GM12878 (cell line): Measurements from ENCODE around the gene USP11. TPM values are rescaled to one million over a fixed set of nuclear protein-coding genes. Genes with fewer than 3 reads are reported as not detected.

Experiments used
- ATAC-seq: fragments of 200-7000 bp; cut with Tn5 transposase; 3 replicates; pipeline ENCODE4 v1.9.1; 2020; ENCODE audit warnings: mild to moderate bottlenecking, moderate library complexity
- BruUV-seq: library from RNA; stranded (reverse); fragments of 400-500 nt; replicated peaks from 2 replicates; lab custom pipeline; 2021; lab: Mats Ljungman, UMichigan
- CTCF ChIA-PET: fragments of 300-600 bp; sonication (Branson Sonifier 250); formaldehyde crosslinking; extraction: SDS; loops from one replicate; lab custom pipeline; 2021; ENCODE audit warnings: inconsistent platforms; lab: Yijun Ruan, JAX
- POLR2A ChIA-PET: fragments of 350-600 bp; formaldehyde crosslinking; extraction: SDS; loops from one replicate; lab custom pipeline; 2021; ENCODE audit warnings: inconsistent platforms; lab: Charles Lee
- RAD21 ChIA-PET: fragments of 300-600 bp; sonication (Branson Sonifier 250); formaldehyde crosslinking; loops from one replicate; lab custom pipeline; 2023; ENCODE audit warnings: antibody characterized with exemption; ENCODE audit not compliant: unreplicated experiment; lab: Charles Lee
- SMC1A ChIA-PET: fragments of 300-600 bp; sonication (Branson Sonifier 250); formaldehyde crosslinking; loops from one replicate; lab custom pipeline; 2023; ENCODE audit not compliant: unreplicated experiment, uncharacterized antibody; lab: Charles Lee
- DNase-seq: peaks from one replicate; pipeline ENCODE4 v3.0.0-alpha.2; 2011; ENCODE audit warnings: low read depth, low spot score
- FAIRE-seq: peaks from 3 replicates; lab custom pipeline; 2011; peaks lifted over from hg19 to GRCh38; lab: Jason Lieb, UNC
- H2AFZ ChIP-seq: 2 replicates; pipeline ENCODE4 v1.6.0; 2011; ENCODE audit warnings: low read depth, low read length, control low read depth; ENCODE audit not compliant: control insufficient read depth
- H3K27ac ChIP-seq: 2 replicates; pipeline ENCODE4 v1.5.1; 2011; ENCODE audit warnings: control low read depth; ENCODE audit not compliant: control insufficient read depth, insufficient read depth
- H3K27me3 ChIP-seq, 2 experiments: replicated peaks in 1 of 2; 2 replicates each; pipeline versions ENCODE4 v1.6.0 to v1.6.1; 2011; ENCODE audit warnings: low read length in 1 of 2; ENCODE audit not compliant: control insufficient read depth in 2 of 2, insufficient read depth in 2 of 2
- H3K36me3 ChIP-seq, 2 experiments: 2 replicates each; pipeline ENCODE4 v1.5.1; 2011; ENCODE audit warnings: low read length in 1 of 2; ENCODE audit not compliant: control insufficient read depth in 2 of 2, insufficient read depth in 2 of 2
- H3K4me1 ChIP-seq: 2 replicates; pipeline ENCODE4 v1.6.1; 2011; ENCODE audit warnings: mild to moderate bottlenecking, low read length, moderate library complexity, mixed read lengths; ENCODE audit not compliant: control insufficient read depth, insufficient read depth
- H3K4me2 ChIP-seq: 2 replicates; pipeline ENCODE4 v1.6.0; 2011; ENCODE audit warnings: control low read depth; ENCODE audit not compliant: control insufficient read depth, insufficient read depth
- H3K4me3 ChIP-seq: fragments of 200-600 bp; sonication (generic); 2 replicates; pipeline ENCODE4 v1.5.1; 2016
- H3K79me2 ChIP-seq: 2 replicates; pipeline ENCODE4 v1.6.0; 2011; ENCODE audit warnings: low read length; ENCODE audit not compliant: control insufficient read depth, insufficient read depth
- H3K9ac ChIP-seq: 2 replicates; pipeline ENCODE4 v1.8.0; 2011; ENCODE audit warnings: low read length, control low read depth, mixed read lengths; ENCODE audit not compliant: control insufficient read depth, insufficient read depth
- H3K9me3 ChIP-seq: replicated peaks from 3 replicates; pipeline ENCODE4 v1.5.1; 2011; ENCODE audit warnings: mild to moderate bottlenecking, low read length; ENCODE audit not compliant: control insufficient read depth, insufficient read depth
- H4K20me1 ChIP-seq: 2 replicates; pipeline ENCODE4 v1.6.0; 2011; ENCODE audit not compliant: control insufficient read depth, insufficient read depth
- CHD1 ChIP-seq: IDR thresholded peaks from 2 replicates; pipeline ENCODE4 v1.6.1; 2012; ENCODE audit warnings: low read depth, low read length, improper control_type of control experiment
- CHD2 ChIP-seq: IDR thresholded peaks from 2 replicates; pipeline ENCODE4 v1.6.1; 2011; ENCODE audit warnings: low read depth, low read length, improper control_type of control experiment, borderline replicate concordance
- EGR1 ChIP-seq, 2 experiments: IDR thresholded peaks; 1 replicate in 1 of 2; 2 replicates in 1 of 2; pipeline ENCODE4 v1.6.1; 2011 to 2012; ENCODE audit warnings: low read depth in 2 of 2, low read length in 2 of 2, borderline replicate concordance in 1 of 2, mild to moderate bottlenecking in 1 of 2, moderate library complexity in 1 of 2
- HDAC2 ChIP-seq: fragments of 200-600 bp; sonication (generic); IDR thresholded peaks from 2 replicates; pipeline ENCODE4 v1.6.1; 2017
- NR2F1 ChIP-seq: fragments of 450-650 bp; conservative IDR thresholded peaks from 2 replicates; pipeline ENCODE4 v1.6.1; 2017; ENCODE audit warnings: mild to moderate bottlenecking
- PML ChIP-seq: IDR thresholded peaks from 2 replicates; pipeline ENCODE4 v1.6.1; 2012; ENCODE audit warnings: low read length, inconsistent platforms
- RUNX3 ChIP-seq: IDR thresholded peaks from 2 replicates; pipeline ENCODE4 v1.6.1; 2012; ENCODE audit warnings: low read length, inconsistent platforms
- SRF ChIP-seq, 2 experiments: IDR thresholded peaks; 2 replicates each; pipeline ENCODE4 v1.6.1; 2011; ENCODE audit warnings: low read depth in 2 of 2, low read length in 2 of 2, mild to moderate bottlenecking in 1 of 2, moderate library complexity in 1 of 2
- SUPT20H ChIP-seq: IDR thresholded peaks from 2 replicates; pipeline ENCODE4 v1.6.1; 2011; ENCODE audit warnings: low read depth, mild to moderate bottlenecking, low read length, moderate library complexity, borderline replicate concordance; ENCODE audit not compliant: control insufficient read depth
- WGBS: methylation state at CpG from one replicate; pipeline ENCODE4 v1.1.6; 2016; ENCODE audit warnings: low lambda C conversion rate; ENCODE audit not compliant: insufficient replicate concordance, insufficient coverage; ENCODE audit errors: missing lambda C conversion rate; 5-methylcytosine and 5-hydroxymethylcytosine counted together
- in situ Hi-C: fragments of 300-500 bp; cut with MboI; formaldehyde crosslinking; loops from 9 replicates; pipeline ENCODE4 v1.14.3; 2018; ENCODE audit warnings: mixed read lengths
- intact Hi-C: fragments of 100-400 bp; cut with micrococcal nuclease; formaldehyde crosslinking; loops from one replicate; pipeline ENCODE4 v1.14.2; 2022; ENCODE audit not compliant: unreplicated experiment
- polyA plus RNA-seq, 11 experiments: library from polyadenylated mRNA; depleted of rRNA in 4 of 11; unstranded in 6 of 11; stranded (reverse) in 5 of 11; fragments of >200 nt; fragmentation: Nextera tagmentation in 4 of 11; fragmentation: Illumina TruSeq in 1 of 11; extraction: Ambion mirVana in 4 of 11; extraction: Trizol in 1 of 11; gene quantifications; 1 replicate in 1 of 11; 2 replicates in 10 of 11; pipeline versions ENCODE4 v1.2.1 to v1.2.3, GENCODE V29; 2011 to 2016; ENCODE audit warnings: inconsistent platforms in 2 of 11, missing spikeins in 2 of 11, low read depth in 1 of 11
- total RNA-seq, 4 experiments: library from RNA; depleted of rRNA in 3 of 4; stranded (reverse); fragments of >200 nt in 3 of 4; fragmentation: Illumina TruSeq in 1 of 4; extraction: Trizol in 1 of 4; gene quantifications; 2 replicates each; pipeline versions ENCODE4 v1.2.1 to v1.2.3, GENCODE V29; 2013 to 2021
- TF ChIP-seq, protein P1 (sequence below): fragments of 450-650 bp; formaldehyde crosslinking; IDR thresholded peaks from 2 replicates; pipeline ENCODE4 v1.4.0; 2022; ENCODE audit warnings: mild to moderate bottlenecking, moderate library complexity

USP11 gene
- total and polyA plus RNA-seq, 10 of the 15 experiments (the other 5 are each of a cell fraction or from before 2014, with no cell fraction given) = 3.3 to 44.0 (median 20.9) TPM

DNA sequence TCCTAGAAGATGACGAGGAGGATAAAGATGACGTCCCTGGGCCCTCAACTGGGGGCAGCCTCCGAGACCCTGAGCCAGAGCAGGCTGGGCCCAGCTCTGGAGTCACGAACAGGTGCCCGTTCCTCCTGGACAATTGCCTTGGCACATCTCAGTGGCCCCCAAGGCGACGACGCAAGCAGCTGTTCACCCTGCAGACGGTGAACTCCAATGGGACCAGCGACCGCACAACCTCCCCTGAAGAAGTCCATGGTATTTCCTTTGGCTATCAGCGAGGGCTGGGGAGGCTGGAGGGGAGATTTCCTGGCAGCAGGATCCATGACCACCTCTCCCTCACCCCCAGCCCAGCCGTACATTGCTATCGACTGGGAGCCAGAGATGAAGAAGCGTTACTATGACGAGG is 11.9 kb downstream of the USP11 start:
- H3K36me3 ChIP-seq = peaks cover 0 to 1% of the 10 kb centered on the region in 2 experiments; a peak in 3 of 4 replicates
- POLR2A ChIA-PET = no interaction called here

More for the DNA sequence above, 11.9 kb downstream of the USP11 start:
- Histone ChIP-seq H3K79me2 (no peaks in the 10 kb centered on the region), H3K27ac (no peak overlapping the region), H3K9me3 (no peaks in the 10 kb centered on the region), H4K20me1 (no peaks in the 10 kb centered on the region), H3K4me3 (no peak overlapping the region), H3K4me1 (no peaks in the 10 kb centered on the region), H3K27me3 (no peaks in the 10 kb centered on the region), H2AFZ (no peak overlapping the region), H3K4me2 (no peak overlapping the region), H3K9ac (no peak overlapping the region)
- DNase-seq (no peak), ATAC-seq (no peak), FAIRE-seq (no peak)
- TF ChIP-seq, protein P1, sequence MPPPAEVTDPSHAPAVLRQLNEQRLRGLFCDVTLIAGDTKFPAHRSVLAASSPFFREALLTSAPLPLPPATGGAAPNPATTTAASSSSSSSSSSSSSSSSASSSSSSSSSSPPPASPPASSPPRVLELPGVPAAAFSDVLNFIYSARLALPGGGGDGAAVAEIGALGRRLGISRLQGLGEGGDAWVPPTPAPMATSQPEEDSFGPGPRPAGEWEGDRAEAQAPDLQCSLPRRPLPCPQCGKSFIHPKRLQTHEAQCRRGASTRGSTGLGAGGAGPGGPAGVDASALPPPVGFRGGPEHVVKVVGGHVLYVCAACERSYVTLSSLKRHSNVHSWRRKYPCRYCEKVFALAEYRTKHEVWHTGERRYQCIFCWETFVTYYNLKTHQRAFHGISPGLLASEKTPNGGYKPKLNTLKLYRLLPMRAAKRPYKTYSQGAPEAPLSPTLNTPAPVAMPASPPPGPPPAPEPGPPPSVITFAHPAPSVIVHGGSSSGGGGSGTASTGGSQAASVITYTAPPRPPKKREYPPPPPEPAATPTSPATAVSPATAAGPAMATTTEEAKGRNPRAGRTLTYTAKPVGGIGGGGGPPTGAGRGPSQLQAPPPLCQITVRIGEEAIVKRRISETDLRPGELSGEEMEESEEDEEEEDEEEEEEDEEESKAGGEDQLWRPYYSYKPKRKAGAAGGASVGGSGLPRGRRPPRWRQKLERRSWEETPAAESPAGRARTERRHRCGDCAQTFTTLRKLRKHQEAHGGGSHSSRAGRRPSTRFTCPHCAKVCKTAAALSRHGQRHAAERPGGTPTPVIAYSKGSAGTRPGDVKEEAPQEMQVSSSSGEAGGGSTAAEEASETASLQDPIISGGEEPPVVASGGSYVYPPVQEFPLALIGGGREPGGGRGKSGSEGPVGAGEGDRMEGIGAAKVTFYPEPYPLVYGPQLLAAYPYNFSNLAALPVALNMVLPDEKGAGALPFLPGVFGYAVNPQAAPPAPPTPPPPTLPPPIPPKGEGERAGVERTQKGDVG = no peak
- TF ChIP-seq HDAC2 = no peak
- no peak for TF ChIP-seq EGR1 (IDR thresholded peaks at IDR 0.05; ENCODE audit: borderline replicate concordance in 1 of 2, low read depth in 2 of 2, low read length in 2 of 2)
- TF ChIP-seq CHD2 = no peak
- no peak for TF ChIP-seq NR2F1
- no peak for TF ChIP-seq SRF (IDR thresholded peaks at IDR 0.05; ENCODE audit: low read depth in 2 of 2, low read length in 2 of 2)
- no peak for TF ChIP-seq CHD1
- TF ChIP-seq RUNX3 = no peak
- no peak for TF ChIP-seq PML
- no peak for TF ChIP-seq SUPT20H
- SMC1A ChIA-PET = no interaction called here
- in situ Hi-C loops (no loop called here), intact Hi-C loops (no loop called here)
- 80% methylated on average over 16 of the region's 16 CpGs for WGBS
- CTCF ChIA-PET = no interaction called here
- RAD21 ChIA-PET = no interaction called here
- BruUV-seq = no TSS peak
